ENCODE results near the gene RHEX.

Gene RHEX

DNA sequence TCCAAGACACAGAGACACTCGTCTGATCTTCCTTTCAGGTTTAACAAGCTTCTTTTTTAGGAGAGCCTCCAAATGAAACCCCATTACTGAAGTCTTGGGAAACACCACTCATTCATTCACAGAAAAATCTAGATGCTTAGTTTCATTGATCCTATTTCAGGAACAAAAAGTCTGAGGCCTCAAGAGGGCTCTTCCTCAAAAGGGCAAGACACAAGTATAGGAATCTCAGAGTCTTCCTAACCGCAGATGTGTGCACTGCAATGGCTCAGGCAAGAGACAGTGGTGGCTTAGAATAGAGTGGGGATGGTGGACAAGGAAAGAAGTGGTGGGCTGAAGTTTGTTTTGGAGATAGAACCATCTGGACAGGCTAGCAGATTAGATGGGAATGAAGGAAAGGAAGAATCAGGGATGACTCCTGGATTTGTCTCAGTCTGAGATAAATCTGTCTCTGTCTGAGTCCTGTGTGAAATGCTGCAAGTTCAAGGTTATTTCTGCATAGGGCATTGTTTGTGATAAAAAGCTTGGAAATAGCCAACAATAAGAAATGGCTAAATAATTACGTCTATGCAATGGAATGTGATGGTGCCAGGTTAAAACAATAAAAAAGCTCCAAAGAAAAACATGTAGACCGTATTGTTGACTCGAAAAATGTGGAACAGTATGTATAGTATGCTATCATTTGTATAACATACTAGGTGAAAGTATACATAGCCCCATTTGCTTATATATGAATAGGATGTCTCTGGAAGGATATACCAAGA is 20.4 kb upstream of the RHEX start:
- intact Hi-C loops (cut with DNase I; ENCODE audit: low total_unique reads): no loop called here

DNA sequence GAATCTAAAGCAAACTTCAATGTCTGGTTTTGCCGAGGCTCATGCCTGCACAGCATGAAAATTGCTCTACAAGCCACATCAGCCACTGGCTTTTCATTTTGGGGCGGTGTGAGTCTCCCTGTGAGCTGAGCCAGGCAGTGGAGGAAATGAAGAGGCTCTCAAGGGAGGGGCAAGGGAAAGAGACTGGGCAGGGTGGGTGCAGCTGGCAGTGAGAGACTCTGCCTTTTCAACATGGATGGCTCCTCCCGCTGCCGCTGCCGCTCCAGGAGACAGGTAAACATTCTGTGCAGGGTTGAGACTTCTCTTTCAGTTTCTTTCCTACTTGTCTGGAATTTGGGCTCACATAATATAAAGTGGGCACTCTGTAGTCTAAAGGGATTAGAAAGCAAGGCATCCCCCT is 17.9 kb upstream of the RHEX start:
- DNase-seq: no peak
- Histone ChIP-seq H3K4me3 (no peak overlapping the region), H3K27me3 (peaks cover 0 to 19% of the 10 kb centered on the region in 2 donors), H3K9me3 (no peaks in the 10 kb centered on the region), H3K4me1 (no peaks in the 10 kb centered on the region), H3K27ac (no peak overlapping the region), H3K36me3 (no peaks in the 10 kb centered on the region)
- TF ChIP-seq, protein P1, sequence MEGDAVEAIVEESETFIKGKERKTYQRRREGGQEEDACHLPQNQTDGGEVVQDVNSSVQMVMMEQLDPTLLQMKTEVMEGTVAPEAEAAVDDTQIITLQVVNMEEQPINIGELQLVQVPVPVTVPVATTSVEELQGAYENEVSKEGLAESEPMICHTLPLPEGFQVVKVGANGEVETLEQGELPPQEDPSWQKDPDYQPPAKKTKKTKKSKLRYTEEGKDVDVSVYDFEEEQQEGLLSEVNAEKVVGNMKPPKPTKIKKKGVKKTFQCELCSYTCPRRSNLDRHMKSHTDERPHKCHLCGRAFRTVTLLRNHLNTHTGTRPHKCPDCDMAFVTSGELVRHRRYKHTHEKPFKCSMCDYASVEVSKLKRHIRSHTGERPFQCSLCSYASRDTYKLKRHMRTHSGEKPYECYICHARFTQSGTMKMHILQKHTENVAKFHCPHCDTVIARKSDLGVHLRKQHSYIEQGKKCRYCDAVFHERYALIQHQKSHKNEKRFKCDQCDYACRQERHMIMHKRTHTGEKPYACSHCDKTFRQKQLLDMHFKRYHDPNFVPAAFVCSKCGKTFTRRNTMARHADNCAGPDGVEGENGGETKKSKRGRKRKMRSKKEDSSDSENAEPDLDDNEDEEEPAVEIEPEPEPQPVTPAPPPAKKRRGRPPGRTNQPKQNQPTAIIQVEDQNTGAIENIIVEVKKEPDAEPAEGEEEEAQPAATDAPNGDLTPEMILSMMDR (IDR thresholded peaks at IDR 0.05): no peak
- intact Hi-C loops (cut with DNase I; ENCODE audit: low total_unique reads): no loop called here

More for the DNA sequence above, 20.4 kb upstream of the RHEX start:
- H3K9me3 ChIP-seq: no peaks in the 10 kb centered on the region
- H3K27ac ChIP-seq: no peak overlapping the region
- DNase-seq: no peak
- H3K27me3 ChIP-seq: peaks cover 0 to 27% of the 10 kb centered on the region in 2 donors
- no peaks in the 10 kb centered on the region for H3K36me3 ChIP-seq
- H3K4me3 ChIP-seq: no peak overlapping the region
- no peaks in the 10 kb centered on the region for H3K4me1 ChIP-seq
- TF ChIP-seq, protein P1 (IDR thresholded peaks at IDR 0.05): no peak

DNA sequence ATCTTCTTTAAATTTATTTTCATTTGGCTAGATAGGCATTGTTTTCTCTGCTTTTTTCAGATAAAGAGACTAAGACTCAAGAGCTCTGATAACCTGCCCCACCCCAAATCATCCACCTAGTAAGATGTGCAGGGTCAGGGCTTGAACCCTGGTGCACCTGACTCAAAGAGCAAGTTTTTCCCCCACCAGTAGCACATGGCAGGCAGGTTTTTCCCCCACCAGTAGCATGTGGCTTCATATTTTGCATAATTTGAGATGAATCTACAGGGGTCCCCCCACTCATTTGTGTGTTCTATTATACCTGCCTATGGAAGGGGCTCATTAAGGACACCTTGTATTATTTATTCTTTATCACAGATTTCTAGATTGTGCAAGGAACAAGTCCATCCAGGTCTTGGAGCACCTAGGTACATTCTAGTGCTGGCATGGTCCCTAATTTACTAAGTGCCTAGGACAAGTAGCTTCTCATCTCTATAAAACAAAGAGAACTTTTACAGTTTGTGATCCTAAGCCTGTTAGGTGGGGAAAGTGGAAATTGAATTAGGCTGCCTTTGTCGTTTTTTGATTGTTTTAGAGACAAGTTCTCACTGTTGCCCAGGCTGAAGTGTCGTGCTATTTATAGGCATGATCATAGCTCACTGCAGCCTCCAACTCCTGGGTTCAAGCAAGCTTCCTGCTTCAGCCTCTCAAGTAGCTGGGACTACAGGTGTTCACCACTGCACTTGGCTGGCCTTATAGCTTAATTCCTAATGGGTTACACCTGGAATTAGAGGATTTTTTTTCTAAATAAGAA is 16.1 kb upstream of the RHEX start:
- Histone ChIP-seq H3K4me1 (no peaks in the 10 kb centered on the region), H3K27me3 (peaks cover 0 to 23% of the 10 kb centered on the region in 2 donors), H3K36me3 (no peaks in the 10 kb centered on the region), H3K27ac (no peak overlapping the region), H3K9me3 (no peaks in the 10 kb centered on the region), H3K4me3 (no peak overlapping the region)
- TF ChIP-seq, protein P1 (IDR thresholded peaks at IDR 0.05): no peak
- intact Hi-C loops (cut with DNase I; ENCODE audit: low total_unique reads): no loop called here
- DNase-seq: no peak

DNA sequence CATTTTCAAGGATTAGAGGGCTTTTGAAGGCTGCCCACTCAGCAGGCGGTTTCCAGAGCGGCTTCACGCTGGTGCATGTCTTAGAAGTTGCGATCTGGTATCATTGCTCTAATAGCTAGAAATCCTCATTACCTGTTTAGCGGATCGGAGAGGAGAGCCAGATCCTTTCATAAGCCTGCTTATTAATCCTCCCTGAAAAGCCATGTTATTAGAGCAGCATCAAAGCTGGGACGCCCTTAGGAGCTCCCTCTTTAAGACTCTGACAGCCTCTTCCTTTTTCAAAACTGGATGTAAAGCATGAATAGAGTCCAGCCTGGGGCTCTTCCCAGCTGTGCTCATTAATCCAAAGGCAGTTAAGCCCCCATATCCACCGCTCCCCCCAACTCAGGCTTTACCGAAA is 15.4 kb upstream of the RHEX start:
- Histone ChIP-seq H3K4me1 (no peaks in the 10 kb centered on the region), H3K27ac (no peak overlapping the region), H3K36me3 (no peaks in the 10 kb centered on the region), H3K9me3 (no peaks in the 10 kb centered on the region), H3K27me3 (peaks cover 0 to 23% of the 10 kb centered on the region in 2 donors), H3K4me3 (no peak overlapping the region)
- TF ChIP-seq, protein P1 (IDR thresholded peaks at IDR 0.05): no peak
- intact Hi-C loops (cut with DNase I; ENCODE audit: low total_unique reads): no loop called here
- no peak for DNase-seq

DNA sequence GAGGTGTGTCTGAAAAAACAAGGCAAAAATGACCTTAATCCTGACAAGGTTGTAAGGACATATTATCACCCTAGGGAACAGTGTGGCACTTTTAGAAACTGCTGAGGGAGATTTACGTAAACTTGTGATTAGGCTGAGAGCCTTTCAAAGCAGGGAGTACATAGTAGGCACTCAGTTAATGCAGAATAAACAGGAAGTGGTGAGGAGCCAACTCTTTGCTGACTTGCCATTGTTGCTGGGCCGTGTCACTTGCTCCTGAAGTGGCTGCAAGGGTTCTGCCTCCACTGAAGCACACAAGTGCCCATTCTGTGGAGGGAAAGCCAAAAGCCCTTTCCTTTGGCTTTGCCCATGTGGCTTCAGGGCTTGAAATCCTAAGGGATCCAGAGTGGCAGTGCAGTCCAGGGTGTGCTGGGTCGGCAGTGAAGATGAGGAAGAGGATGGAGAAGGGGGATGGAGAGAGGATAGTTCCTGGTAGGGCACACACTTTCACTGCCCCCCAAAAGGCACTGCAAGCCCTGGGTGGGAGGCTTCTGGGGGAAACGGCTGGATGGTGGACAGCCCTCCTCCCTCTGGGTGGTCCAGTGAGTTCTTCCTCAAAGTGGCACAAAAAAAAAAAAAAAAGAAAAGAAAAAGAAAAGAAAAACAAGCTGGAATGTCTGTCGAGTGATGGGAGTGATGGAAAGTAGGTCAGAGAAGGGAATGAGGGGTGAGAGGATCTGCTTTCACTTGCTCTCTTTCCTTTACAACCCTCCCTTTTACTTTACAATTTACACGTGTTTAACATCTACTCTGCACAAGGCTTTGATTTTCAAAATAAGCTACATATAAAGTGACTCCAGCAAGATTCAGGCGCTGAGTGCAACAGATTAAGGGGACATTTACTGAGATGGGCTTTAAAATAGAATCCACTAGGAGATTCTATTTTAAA is 13.7 kb upstream of the RHEX start:
- H3K4me3 ChIP-seq: no peak overlapping the region
- no peaks in the 10 kb centered on the region for H3K36me3 ChIP-seq
- no peaks in the 10 kb centered on the region for H3K9me3 ChIP-seq
- no peaks in the 10 kb centered on the region for H3K4me1 ChIP-seq
- TF ChIP-seq, protein P1 (IDR thresholded peaks at IDR 0.05): no peak
- H3K27ac ChIP-seq: no peak overlapping the region
- H3K27me3 ChIP-seq: peaks cover 0 to 31% of the 10 kb centered on the region in 2 donors
- intact Hi-C loops (cut with DNase I; ENCODE audit: low total_unique reads): no loop called here
- DNase-seq: no peak

All from tibial artery (tissue), 4 donors.